AG04450 (cell line): ENCODE results near the gene FOXR1. TPM values are rescaled to one million over a fixed set of nuclear protein-coding genes. Genes with fewer than 3 reads are reported as not detected.

Source experiments
- CTCF ChIA-PET: fragments of 300-600, 350-600 bp; formaldehyde crosslinking; extraction: SDS; loops from one replicate; lab custom pipeline; 2022; ENCODE audit warnings: antibody characterized with exemption, inconsistent platforms; lab: Charles Lee
- POLR2A ChIA-PET: fragments of 350-600 bp; formaldehyde crosslinking; extraction: SDS; loops from one replicate; lab custom pipeline; 2021; ENCODE audit warnings: antibody characterized with exemption, inconsistent platforms; lab: Yijun Ruan, JAX
- DNase-seq: peaks from one replicate; pipeline ENCODE4 v3.0.0-alpha.2; 2011; ENCODE audit warnings: low read depth, low spot score
- H3K27ac ChIP-seq: one replicate; pipeline ENCODE4 v1.5.1; 2012; ENCODE audit warnings: low read depth, low read length, control low read depth
- H3K27me3 ChIP-seq: one replicate; pipeline ENCODE4 v1.6.0; 2012; ENCODE audit warnings: low read length; ENCODE audit not compliant: control insufficient read depth, insufficient read depth
- H3K4me3 ChIP-seq: 2 replicates; pipeline ENCODE4 v1.5.1; 2011; ENCODE audit warnings: mild to moderate bottlenecking, low read depth, low read length, control low read depth
- H3K9me3 ChIP-seq: 2 replicates; pipeline ENCODE4 v1.5.1; 2012; ENCODE audit warnings: low read length; ENCODE audit not compliant: control insufficient read depth, insufficient read depth
- polyA plus RNA-seq: library from polyadenylated mRNA; depleted of rRNA; stranded (reverse); fragments of >200 nt; gene quantifications from 2 replicates; pipeline ENCODE4 v1.2.3, GENCODE V29; 2011
- TF ChIP-seq, protein P1 (sequence below): IDR thresholded peaks from 2 replicates; pipeline ENCODE4 v1.5.1; 2011; ENCODE audit warnings: low read depth, low read length, control low read depth, inconsistent platforms

Gene FOXR1
- polyA plus RNA-seq, 1 experiment, result not detected

DNA sequence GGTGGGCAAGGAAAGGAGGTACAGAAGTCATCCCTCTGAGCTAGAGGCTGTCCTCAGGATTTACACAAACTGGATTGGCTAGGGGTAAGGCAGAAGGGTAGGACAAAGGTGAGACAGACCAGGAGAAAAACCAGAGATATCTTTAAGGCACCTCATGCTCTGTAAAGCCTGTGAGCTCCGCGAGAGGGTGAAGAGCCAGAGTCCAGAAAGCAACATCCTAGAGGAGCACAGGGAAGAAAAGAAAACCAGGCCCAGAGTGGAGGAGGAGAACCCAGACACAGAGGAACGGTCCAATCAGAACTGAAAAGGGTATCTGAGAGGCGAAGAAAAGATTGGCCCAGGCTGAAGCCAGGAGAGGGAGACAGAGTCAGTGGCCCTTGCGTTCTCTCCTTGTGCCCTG lies 54.0 kb downstream of the FOXR1 start:
- Histone ChIP-seq H3K4me3 (no peak overlapping the region), H3K27ac (no peak overlapping the region), H3K27me3 (no peaks in the 10 kb centered on the region), H3K9me3 (no peaks in the 10 kb centered on the region; the same call in 1 of the 2 replicates)
- TF ChIP-seq, protein P1, sequence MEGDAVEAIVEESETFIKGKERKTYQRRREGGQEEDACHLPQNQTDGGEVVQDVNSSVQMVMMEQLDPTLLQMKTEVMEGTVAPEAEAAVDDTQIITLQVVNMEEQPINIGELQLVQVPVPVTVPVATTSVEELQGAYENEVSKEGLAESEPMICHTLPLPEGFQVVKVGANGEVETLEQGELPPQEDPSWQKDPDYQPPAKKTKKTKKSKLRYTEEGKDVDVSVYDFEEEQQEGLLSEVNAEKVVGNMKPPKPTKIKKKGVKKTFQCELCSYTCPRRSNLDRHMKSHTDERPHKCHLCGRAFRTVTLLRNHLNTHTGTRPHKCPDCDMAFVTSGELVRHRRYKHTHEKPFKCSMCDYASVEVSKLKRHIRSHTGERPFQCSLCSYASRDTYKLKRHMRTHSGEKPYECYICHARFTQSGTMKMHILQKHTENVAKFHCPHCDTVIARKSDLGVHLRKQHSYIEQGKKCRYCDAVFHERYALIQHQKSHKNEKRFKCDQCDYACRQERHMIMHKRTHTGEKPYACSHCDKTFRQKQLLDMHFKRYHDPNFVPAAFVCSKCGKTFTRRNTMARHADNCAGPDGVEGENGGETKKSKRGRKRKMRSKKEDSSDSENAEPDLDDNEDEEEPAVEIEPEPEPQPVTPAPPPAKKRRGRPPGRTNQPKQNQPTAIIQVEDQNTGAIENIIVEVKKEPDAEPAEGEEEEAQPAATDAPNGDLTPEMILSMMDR, result no peak
- ChIA-PET POLR2A (no interaction called here), CTCF (no interaction called here)
- DNase-seq, result no peak

DNA sequence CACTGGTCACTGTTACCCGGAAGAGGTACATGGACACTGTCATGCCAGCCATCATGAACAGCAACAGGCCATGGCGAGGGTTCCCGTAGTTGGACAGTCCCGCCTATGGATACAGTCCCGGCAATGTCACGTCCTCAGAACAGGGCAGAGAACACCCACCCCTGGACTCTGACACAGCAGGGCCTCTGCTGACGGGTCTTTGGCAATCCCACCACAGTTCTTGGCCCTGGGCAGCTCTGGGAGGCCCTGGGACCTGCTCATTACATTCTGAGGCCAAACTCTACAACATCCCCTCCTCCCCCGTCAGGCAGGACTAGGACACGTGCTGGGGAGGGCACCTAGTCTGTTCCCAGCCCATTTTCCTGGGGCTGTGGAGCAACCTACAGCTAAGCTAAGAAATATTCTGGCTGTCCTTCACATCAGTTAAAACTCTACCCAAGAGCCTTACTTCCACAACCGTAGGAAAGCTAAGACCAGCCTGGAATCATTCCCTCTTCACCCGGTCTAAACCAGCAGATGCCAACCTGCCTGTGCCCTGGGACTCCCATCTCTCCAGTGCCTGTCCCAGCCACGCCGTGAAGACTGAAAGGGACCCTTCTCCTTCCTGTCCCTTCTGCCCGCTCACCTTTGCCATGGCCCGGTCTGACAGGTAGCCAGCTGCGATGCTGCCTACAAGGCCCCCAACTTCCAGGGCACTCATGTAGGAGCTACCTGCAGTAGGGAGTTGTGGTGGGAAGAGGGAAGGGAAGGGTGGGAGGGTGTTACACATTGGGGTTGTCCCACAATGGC lies 54.6 kb downstream of the FOXR1 start:
- ChIA-PET POLR2A (interaction anchor here (0.6 kb wide), 1 partner anchor 76 kb away, joined by 5 read pairs; the partner anchor contains the start of gene DPAGT1), CTCF (no interaction called here)
- DNase-seq, result no peak
- Histone ChIP-seq H3K9me3 (no peaks in the 10 kb centered on the region; the same call in 1 of the 2 replicates), H3K27ac (no peak overlapping the region), H3K27me3 (no peaks in the 10 kb centered on the region), H3K4me3 (no peak overlapping the region)
- TF ChIP-seq, protein P1, result no peak

DNA sequence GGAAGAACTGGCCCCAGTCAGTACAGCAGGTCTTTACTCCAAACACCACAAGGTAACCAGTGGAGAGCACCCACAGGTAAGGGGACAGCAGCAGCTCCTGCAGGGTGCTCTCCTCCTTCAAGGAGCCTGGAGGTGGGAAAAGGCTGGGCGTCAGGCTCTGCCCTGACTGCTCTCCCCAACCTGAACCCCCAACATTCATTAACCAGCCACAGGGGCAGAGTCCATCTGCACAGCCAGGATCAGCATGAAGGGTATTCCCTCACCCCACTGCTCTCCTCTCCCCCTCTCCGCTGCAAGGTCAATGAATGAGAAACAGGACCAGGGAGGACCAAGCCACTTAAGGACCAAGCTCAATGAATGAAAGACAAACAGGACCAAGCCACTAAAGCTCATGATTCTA lies 55.4 kb downstream of the FOXR1 start:
- Histone ChIP-seq H3K4me3 (no peak overlapping the region), H3K27ac (no peak overlapping the region), H3K27me3 (no peaks in the 10 kb centered on the region), H3K9me3 (no peaks in the 10 kb centered on the region; the same call in 1 of the 2 replicates)
- no peak for DNase-seq
- CTCF ChIA-PET, result no interaction called here
- TF ChIP-seq, protein P1, result no peak
- POLR2A ChIA-PET, result no interaction called here

DNA sequence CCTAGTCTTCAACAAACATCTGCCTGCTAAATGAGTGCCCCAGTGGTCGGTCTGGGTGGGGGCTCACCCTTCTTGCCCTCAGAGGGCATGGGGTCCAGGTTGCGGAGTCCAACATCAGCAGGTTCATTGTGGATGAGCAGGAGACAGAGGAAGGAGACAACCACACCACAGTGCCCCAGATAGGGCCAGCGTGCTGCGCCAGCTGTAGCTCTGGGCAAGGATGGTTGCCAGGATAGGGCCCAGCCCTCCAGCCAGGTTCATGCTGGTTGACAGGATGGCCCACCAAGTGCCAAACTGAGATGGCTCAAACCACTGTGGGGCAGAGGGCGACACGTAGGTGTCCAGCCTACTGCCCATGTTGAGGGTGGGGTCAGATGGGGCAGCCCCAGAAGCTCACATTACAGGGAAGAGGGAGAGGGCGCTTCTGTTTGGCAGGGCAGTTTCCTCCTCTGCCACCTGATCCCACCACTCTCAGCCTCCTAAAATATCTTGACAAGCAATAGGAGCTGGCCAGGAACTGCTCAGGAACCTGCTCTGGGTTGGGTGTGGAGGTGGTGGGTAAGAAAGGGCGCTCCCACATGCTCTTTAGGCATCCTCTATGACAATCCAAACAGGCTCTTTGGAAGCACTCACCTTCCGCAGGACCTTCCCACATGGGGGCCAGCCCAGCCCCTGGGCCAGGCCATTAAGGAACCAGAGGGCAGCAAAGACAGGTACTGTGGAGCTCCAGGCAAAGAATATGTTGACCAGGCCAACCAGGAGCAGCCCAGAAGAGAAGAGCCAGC lies 56.2 kb downstream of the FOXR1 start:
- Histone ChIP-seq H3K9me3 (no peaks in the 10 kb centered on the region; the same call in 1 of the 2 replicates), H3K27me3 (no peaks in the 10 kb centered on the region), H3K4me3 (no peak overlapping the region), H3K27ac (no peak overlapping the region)
- DNase-seq, result no peak
- TF ChIP-seq, protein P1, result no peak
- POLR2A ChIA-PET, result no interaction called here
- CTCF ChIA-PET, result no interaction called here
